Stimulated activated CD8-positive, alpha-beta memory T cell treated with anti-CD3 and anti-CD28 coated beads, Interleukin-12 subunit alpha, Interleukin-12 subunit beta, amount 100 ng/mL, for 24 hours (primary cell): ENCODE measurements around the gene POLDIP2.
"Not testable (repeated sequence)": the region's sequence is repeated elsewhere in the genome, so short reads cannot be mapped to it uniquely, and the experiment has no call there.

Source experiments
- DNase-seq: peaks from one replicate; pipeline ENCODE4 v3.0.0-alpha.2; 2020; ENCODE audit errors: extremely low read depth

The POLDIP2 gene

GRCh38 chr17:28366605-28367004 is 9.3 kb upstream of the POLDIP2 start:
- DNase-seq: no peak

- DNase-seq: no peak
Measured at GRCh38 chr17:28365487-28365886, 8.2 kb upstream of the POLDIP2 start.

GRCh38 chr17:28364665-28365363 is 7.5 kb upstream of the POLDIP2 start, which contains the start of gene SEBOX:
TSS of gene SEBOX (minus strand) at chr17:28365199. CDS start at chr17:28365151, 48 bp downstream.
- no peak for DNase-seq

- no peak for DNase-seq
Measured at GRCh38 chr17:28363776-28364650, 6.7 kb upstream of the POLDIP2 start.

- DNase-seq: no peak
Measured at GRCh38 chr17:28363186-28363585, 5.9 kb upstream of the POLDIP2 start.

- no peak for DNase-seq
Measured at GRCh38 chr17:28357901-28358197, 522 bp upstream of the POLDIP2 start.

- DNase-seq: no peak
Measured at GRCh38 chr17:28350271-28350670, 7.1 kb downstream of the POLDIP2 start.

GRCh38 chr17:28348979-28349378 is 8.3 kb downstream of the POLDIP2 start:
- no peak for DNase-seq

GRCh38 chr17:28347261-28347891 is 10.0 kb downstream of the POLDIP2 start:
- DNase-seq: no peak

GRCh38 chr17:28346746-28347246 is 10.5 kb downstream of the POLDIP2 start:
- DNase-seq: no peak

GRCh38 chr17:28346199-28346580 is 11.1 kb downstream of the POLDIP2 start:
- no peak for DNase-seq

- DNase-seq: no peak
Measured at GRCh38 chr17:28345419-28346198, 11.7 kb downstream of the POLDIP2 start.

- DNase-seq: no peak
Measured at GRCh38 chr17:28344435-28344901, 12.9 kb downstream of the POLDIP2 start.

GRCh38 chr17:28344011-28344410 is 13.3 kb downstream of the POLDIP2 start:
- DNase-seq: no peak

GRCh38 chr17:28343491-28343932 is 13.8 kb downstream of the POLDIP2 start:
- DNase-seq: no peak

- no peak for DNase-seq
Measured at GRCh38 chr17:28342313-28342712, 15.0 kb downstream of the POLDIP2 start.

GRCh38 chr17:28341516-28341915 is 15.8 kb downstream of the POLDIP2 start:
- no peak for DNase-seq

- no peak for DNase-seq
Measured at GRCh38 chr17:28340374-28340773, 17.0 kb downstream of the POLDIP2 start.

- no peak for DNase-seq
Measured at GRCh38 chr17:28339431-28339830, 17.9 kb downstream of the POLDIP2 start.

GRCh38 chr17:28338769-28339212 is 18.5 kb downstream of the POLDIP2 start:
- not testable (repeated sequence) for DNase-seq

- DNase-seq: no peak
Measured at GRCh38 chr17:28338056-28338768, 19.1 kb downstream of the POLDIP2 start.
